SK-N-MC (cell line): ENCODE results near the gene CDK4.

ENCODE experiments used
- EZH2 ChIP-seq: fragments of 200-600 bp; sonication (generic); IDR thresholded peaks from one replicate; pipeline ENCODE4 v1.6.1; 2017; ENCODE audit warnings: antibody characterized with exemption
- FOXP2 ChIP-seq: optimal IDR thresholded peaks from 2 replicates; pipeline ENCODE3; 2011; ENCODE audit warnings: mild to moderate bottlenecking, moderate library complexity; ENCODE audit not compliant: insufficient read depth; ENCODE audit errors: extremely low read length, control extremely low read depth
- POLR2AphosphoS5 ChIP-seq: IDR thresholded peaks from 2 replicates; pipeline ENCODE4 v1.6.1; 2012; ENCODE audit warnings: mild to moderate bottlenecking, low read depth, low read length, borderline replicate concordance

DNA sequence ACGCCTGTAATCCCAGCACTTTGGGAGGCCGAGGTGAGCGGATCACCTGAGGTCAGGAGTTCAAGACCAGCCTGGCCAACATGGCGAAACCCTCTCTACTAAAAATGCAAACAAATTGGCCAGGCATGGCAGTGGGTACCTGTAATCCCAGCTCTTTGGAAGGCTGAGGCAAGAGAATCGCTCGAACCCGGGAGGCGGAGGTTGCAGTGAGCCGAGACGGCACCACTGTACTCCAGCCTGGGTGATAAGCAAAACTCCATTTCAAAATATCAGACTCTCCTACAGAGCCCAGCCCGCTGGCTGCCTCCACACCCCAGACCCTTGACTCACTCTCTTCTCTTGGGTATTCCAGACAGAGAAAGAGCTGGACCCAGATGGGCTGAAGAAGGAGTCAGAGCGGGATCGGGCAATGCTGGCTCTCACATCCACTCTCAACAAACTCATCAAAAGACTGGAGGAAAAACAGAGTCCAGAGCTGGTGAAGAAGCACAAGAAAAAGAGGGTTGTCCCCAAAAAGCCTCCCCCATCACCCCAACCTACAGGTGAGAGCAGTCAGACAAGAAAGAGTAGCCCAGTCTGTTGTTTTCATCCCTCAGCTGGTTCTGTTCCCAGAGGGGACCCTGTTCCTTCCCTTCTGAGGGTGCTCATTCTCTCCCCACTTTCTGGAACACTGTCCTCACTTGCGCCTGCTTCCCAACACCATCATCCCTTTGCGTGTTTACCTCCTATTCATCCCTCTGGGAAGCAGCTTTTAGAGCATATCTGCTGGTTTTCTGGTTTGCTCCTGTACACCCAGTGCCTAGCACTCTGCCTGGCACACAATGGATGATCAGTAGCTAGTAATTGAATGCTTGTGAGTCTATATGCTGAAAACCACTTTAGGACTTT, 33.2 kb downstream of the CDK4 start:
- TF ChIP-seq POLR2AphosphoS5, result no peak
- TF ChIP-seq EZH2, result no peak
- no peak for TF ChIP-seq FOXP2
